Activated T-cell treated with anti-CD3 and anti-CD28 coated beads, Interleukin-2, amount 50 U/mL, for 4 hours (primary cell): ENCODE results near the gene IGFBP5. TPM values are rescaled to one million over a fixed set of nuclear protein-coding genes. Genes with fewer than 3 reads are reported as not detected.

Experiments used
- ATAC-seq, 2 donors: fragments of 200-7000 bp; cut with Tn5 transposase; one replicate each; pipeline ENCODE4 v1.10.0; 2021
- DNase-seq: peaks from one replicate; pipeline ENCODE4 v3.0.0-alpha.2; 2020
- H3K27me3 Mint-ChIP-seq: one replicate; pipeline ENCODE4 v1.8.0; 2021; ENCODE audit warnings: low read depth, mixed read lengths
- H3K36me3 Mint-ChIP-seq: one replicate; pipeline ENCODE4 v1.8.0; 2022; ENCODE audit warnings: mixed read lengths; ENCODE audit not compliant: insufficient read depth
- H3K4me1 Mint-ChIP-seq: one replicate; pipeline ENCODE4 v1.8.0; 2021; ENCODE audit warnings: low read depth, mixed read lengths
- H3K4me3 Mint-ChIP-seq: one replicate; pipeline ENCODE4 v1.8.0; 2021; ENCODE audit warnings: mild to moderate bottlenecking, moderate library complexity, mixed read lengths
- H3K9me3 Mint-ChIP-seq: one replicate; pipeline ENCODE4 v1.8.0; 2021; ENCODE audit warnings: mixed read lengths
- total RNA-seq, 3 donors: library from RNA; stranded (reverse); gene quantifications; one replicate each; pipeline ENCODE4 v1.2.1, GENCODE V29; 2021

The IGFBP5 gene
- total RNA-seq, 3 donors from 2014 or later: 1.8 to 2.7 (median 2.4) TPM

DNA sequence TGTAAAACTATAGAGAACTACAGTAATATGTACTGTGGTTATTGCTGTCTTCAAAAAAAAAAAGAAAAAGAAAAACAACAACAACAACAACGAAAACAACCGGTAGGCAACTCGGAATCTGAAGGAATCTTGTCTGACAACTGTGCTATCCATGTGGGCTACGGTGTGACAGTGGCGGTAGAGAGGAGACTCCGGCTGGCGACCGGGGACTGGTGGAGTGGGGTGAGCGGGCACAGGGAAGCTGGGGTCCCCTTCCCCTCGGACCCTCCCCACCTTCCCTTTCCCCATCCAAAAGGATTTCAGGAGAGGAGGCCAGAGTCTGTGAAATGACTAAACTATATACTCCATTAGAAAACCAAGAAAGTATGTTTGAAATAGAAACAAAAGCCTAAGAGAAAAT, 22.9 kb downstream of the IGFBP5 start:
- Mint-ChIP-seq H3K4me1 (no peaks in the 10 kb centered on the region), H3K27me3 (peaks cover 17% of the 10 kb centered on the region), H3K9me3 (no peaks in the 10 kb centered on the region), H3K36me3 (no peaks in the 10 kb centered on the region), H3K4me3 (no peak overlapping the region)
- no peak for DNase-seq
- no peak for ATAC-seq

DNA sequence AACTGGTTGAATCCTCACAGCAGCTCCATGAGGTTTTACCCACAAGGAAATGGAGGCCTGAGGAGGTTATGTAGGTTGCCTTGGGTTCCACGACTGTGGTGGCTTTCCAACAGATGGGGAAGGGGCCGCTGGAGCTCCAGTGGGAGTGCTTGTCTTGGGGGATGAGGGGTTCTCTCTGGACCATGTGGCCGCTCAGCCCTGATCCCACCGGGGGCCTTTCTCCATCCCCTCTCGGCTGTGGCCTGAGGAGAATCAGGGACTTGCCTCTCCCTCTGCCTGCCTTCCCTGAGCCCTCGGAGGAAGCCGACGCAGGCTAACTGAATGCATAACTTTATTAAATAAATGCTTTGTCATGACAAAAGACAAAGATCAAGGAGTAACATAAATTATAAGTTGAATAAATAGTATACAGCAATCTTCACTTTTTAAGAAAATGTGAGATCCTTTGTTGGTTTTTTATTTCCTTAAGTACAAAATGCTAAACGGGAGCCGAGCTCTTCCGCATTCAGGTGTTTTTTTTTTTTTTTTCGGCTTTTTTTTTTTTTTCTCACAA, 23.5 kb downstream of the IGFBP5 start:
- Mint-ChIP-seq H3K36me3 (no peaks in the 10 kb centered on the region), H3K27me3 (peaks cover 17% of the 10 kb centered on the region), H3K4me1 (no peaks in the 10 kb centered on the region), H3K9me3 (no peaks in the 10 kb centered on the region), H3K4me3 (no peak overlapping the region)
- DNase-seq: no peak
- ATAC-seq: no peak

DNA sequence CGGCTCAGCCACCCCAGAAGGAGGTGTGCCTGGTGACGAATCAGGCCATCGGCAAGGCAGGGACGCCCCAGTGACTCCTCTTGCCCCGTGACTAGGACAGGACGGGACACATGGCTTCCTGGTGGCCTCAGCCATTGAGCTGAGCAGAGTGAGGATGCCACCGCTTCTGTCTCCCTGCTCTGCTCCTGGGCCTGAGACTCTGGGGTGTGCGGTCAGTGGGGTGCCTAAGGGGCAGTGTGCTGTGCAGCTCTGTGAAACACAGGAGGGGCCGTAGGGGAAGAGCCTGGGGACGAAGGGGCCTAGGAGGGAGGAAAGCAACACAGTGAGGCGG, 24.3 kb downstream of the IGFBP5 start:
- Mint-ChIP-seq H3K9me3 (no peaks in the 10 kb centered on the region), H3K4me3 (no peak overlapping the region), H3K4me1 (no peaks in the 10 kb centered on the region), H3K27me3 (peaks cover 17% of the 10 kb centered on the region), H3K36me3 (no peaks in the 10 kb centered on the region)
- DNase-seq: no peak
- no peak for ATAC-seq

DNA sequence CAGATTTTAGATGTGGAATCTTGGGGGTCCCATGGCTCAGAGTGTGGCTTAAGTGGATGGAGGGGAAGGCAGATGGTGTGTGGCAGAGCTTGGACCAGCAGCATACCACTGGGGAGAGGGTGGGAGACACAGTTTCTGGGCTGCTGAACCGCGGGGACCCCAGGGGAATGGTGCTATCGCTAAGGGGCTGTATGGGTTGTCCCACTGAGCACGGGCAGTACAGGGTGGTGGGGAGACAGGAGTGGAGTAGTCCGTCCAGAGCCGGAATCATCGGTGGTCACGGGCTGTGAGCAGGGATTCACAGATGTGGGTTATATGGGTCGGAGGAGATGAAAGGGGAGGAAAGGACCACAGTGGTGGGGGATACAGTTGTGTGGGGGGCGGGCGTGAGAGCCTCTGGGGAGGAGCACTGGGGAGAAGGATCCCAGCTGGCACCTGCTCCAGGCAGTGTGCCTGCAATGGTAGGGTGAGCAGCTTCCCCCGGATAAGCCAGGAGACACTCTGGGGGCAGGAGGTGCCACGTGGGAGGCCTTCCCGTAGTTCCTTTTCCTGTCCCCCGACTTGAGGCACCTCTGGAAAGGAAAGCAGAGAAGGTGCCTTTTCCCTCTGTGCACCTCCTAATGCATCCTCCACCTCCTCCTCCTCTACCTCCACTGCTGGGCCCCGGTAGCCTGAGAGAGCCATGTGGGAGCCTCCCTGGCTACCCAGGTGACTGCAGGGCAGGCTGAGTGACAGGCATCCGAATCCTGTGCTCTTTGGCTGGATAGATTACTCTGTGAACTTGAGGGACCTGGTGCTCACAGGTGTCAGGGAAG, 24.9 kb downstream of the IGFBP5 start:
- H3K4me3 Mint-ChIP-seq: no peak overlapping the region
- DNase-seq (no peak), ATAC-seq (no peak)
- no peaks in the 10 kb centered on the region for H3K36me3 Mint-ChIP-seq
- no peaks in the 10 kb centered on the region for H3K4me1 Mint-ChIP-seq
- H3K9me3 Mint-ChIP-seq: no peaks in the 10 kb centered on the region
- peaks cover 17% of the 10 kb centered on the region for H3K27me3 Mint-ChIP-seq

DNA sequence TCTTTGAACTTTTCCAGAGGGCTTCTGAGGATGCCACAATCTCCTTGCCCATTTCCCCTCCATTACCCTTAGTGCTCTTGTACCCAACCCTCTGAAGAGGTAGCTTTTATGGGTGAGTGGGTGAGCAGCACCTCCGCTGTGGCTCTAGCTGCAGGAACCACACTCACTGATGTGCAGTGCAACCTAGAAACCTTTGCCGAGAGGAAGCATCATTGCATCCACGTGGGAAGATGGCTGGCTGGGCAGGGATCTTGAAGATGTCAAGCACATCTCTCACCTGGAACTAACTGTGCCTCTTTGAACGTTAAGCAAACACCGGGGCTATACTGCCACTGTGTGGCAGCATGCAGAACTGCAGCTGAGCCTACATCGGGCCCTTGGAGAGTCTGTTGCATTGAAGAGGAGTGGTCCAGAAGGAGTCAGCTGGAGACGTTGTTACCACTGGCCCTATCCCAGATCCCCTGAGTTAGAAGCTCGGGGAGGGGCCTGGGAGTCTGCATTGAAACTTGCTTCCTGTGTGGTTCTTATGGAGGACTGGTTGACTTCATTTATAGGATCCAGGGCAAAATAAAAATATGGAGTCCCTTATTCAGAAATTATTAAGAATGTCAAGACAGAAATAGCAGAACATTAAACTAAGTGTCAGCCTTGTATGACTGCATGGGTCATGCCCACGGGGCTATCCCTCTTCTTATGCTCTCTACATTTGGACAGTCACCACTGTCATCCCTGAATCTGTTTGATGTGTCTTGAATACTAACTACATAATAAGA, 28.7 kb downstream of the IGFBP5 start:
- ATAC-seq (peak; percentile 78 to 83), DNase-seq (peak; percentile 52)
- Mint-ChIP-seq H3K9me3 (no peaks in the 10 kb centered on the region), H3K4me3 (no peak overlapping the region), H3K27me3 (peaks cover 17% of the 10 kb centered on the region), H3K36me3 (no peaks in the 10 kb centered on the region), H3K4me1 (no peaks in the 10 kb centered on the region)

DNA sequence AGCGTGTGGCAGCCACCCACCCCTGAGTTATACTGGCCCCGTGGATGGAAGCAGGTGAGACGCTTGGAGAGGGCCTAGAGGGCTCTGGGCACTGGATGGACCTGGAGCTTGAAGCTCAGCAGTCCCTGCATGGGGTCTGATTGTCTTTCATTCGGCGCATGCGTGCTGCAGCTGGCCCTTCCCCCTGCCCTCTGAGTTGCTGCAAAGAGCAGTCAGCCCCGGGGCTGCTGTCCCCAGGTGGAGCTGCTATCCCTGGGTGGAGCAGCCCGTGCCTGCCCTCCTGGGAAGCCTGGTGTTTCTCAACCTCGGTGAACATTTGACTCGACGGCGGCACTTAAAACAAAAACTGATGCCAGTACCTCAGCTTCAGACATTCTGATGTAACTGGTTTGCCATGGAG, 29.6 kb downstream of the IGFBP5 start:
- DNase-seq: no peak
- no peaks in the 10 kb centered on the region for H3K9me3 Mint-ChIP-seq
- no peaks in the 10 kb centered on the region for H3K36me3 Mint-ChIP-seq
- H3K4me3 Mint-ChIP-seq: no peak overlapping the region
- H3K4me1 Mint-ChIP-seq: no peaks in the 10 kb centered on the region
- H3K27me3 Mint-ChIP-seq: peaks cover 17% of the 10 kb centered on the region
- ATAC-seq: no peak

DNA sequence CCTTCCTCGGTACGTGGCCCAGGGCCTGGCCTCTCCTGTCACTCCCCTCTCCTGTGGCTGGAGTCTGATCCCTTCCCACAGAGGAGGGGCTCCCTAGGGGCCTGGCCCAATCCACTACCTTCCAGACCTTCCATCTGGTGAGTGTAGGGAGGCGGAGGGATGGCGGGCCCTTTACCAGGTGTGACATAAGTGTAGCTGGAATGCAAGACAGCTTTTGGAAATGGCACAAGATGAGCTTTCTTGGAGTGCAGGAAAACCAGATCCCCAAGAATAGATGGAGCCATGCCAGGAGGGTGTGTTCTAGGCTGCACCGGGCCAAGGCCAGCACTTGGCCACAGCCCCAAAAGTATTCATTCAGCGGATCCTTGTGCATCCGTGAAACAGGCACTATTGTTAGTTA, 30.1 kb downstream of the IGFBP5 start:
- Mint-ChIP-seq H3K4me3 (no peak overlapping the region), H3K4me1 (no peaks in the 10 kb centered on the region), H3K27me3 (peaks cover 15% of the 10 kb centered on the region), H3K9me3 (no peaks in the 10 kb centered on the region), H3K36me3 (no peaks in the 10 kb centered on the region)
- DNase-seq: no peak
- no peak for ATAC-seq

DNA sequence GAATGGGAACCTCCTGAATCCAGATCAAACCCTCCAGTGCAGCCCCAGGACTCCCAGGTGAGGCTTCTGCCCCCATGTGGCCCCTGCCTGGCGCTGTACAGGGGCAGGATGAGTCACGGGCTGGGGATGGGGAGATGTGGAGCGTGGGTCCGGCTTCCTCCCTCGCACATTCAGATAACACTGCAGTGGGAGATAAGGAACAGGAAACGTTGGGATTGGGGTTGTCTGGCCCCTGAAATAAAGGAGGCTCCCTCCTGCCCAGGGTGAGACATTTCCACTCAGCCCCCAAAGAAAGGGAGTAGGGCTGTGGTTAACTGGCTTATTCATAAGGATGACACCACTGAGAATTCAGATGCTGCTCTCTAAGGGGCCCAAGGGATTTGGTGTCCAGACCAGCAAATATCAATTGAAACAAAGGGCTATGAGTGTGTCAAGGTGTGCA, 30.7 kb downstream of the IGFBP5 start:
- ATAC-seq (no peak), DNase-seq (no peak)
- Mint-ChIP-seq H3K4me3 (no peak overlapping the region), H3K4me1 (no peaks in the 10 kb centered on the region), H3K27me3 (peaks cover 10% of the 10 kb centered on the region), H3K9me3 (no peaks in the 10 kb centered on the region), H3K36me3 (no peaks in the 10 kb centered on the region)

DNA sequence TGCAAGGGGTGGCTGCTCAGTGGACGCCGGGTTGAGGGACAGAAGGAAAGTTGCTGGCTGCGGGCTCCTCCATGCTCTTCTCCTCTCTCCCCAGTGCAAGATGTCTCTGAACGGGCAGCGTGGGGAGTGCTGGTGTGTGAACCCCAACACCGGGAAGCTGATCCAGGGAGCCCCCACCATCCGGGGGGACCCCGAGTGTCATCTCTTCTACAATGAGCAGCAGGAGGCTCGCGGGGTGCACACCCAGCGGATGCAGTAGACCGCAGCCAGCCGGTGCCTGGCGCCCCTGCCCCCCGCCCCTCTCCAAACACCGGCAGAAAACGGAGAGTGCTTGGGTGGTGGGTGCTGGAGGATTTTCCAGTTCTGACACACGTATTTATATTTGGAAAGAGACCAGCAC, 31.5 kb downstream of the IGFBP5 start:
- no peaks in the 10 kb centered on the region for H3K4me1 Mint-ChIP-seq
- H3K9me3 Mint-ChIP-seq: no peaks in the 10 kb centered on the region
- no peaks in the 10 kb centered on the region for H3K36me3 Mint-ChIP-seq
- DNase-seq: no peak
- ATAC-seq: no peak
- no peak overlapping the region for H3K4me3 Mint-ChIP-seq
- peaks cover 7% of the 10 kb centered on the region for H3K27me3 Mint-ChIP-seq

DNA sequence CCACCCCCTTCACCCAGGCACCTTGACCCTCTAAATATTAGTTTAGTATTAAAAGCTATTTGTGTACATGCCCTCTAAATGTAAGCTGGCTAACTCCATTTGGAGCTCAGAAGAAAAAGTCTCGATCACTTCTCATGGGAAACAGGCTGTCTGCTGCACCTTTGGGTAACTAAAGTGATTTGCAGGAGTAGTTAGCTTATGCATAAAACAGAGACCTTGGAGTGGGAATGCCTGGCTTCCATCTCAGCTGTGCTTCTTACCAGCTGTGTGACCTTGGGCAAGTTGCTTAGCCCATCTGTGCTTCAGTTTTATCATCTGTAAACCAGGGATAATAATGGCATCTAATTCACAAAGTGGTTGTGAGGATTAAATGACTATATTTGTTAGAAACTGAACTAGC, 32.2 kb downstream of the IGFBP5 start:
- DNase-seq: no peak
- no peaks in the 10 kb centered on the region for H3K36me3 Mint-ChIP-seq
- H3K4me1 Mint-ChIP-seq: no peaks in the 10 kb centered on the region
- H3K27me3 Mint-ChIP-seq: peaks cover 2% of the 10 kb centered on the region
- no peak overlapping the region for H3K4me3 Mint-ChIP-seq
- H3K9me3 Mint-ChIP-seq: no peaks in the 10 kb centered on the region
- no peak for ATAC-seq

DNA sequence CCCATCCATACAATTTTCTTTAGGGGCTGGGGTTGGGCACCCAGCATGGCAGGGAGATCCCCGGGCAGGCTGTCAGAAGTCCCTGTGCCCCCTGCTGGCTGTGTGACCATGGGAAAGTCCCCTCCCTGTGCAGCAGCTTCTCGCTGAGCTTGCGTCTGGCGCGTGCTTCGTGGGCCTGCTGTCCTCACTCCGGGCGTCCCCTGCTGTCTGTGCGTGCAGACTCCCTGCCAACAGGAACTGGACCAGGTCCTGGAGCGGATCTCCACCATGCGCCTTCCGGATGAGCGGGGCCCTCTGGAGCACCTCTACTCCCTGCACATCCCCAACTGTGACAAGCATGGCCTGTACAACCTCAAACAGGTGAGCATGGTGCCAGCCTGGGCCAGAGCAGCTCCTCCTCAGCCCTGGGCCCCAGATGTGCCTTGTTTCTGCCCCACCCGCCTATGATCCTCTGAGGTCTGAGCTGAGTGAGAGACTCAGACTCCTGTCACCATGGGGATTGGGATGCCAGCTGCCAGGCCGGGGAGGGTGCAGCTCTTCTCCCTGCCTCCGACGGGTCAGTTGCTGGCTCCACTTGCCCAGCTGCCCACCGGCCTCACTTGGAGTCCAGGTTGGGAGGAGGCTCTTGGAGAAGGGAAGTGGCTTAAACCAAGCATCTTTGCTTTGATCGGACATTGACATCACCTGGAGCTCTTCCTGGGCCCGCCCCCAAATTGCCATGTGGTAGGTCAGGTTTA, 33.5 kb downstream of the IGFBP5 start:
- H3K27me3 Mint-ChIP-seq: peaks cover 3% of the 10 kb centered on the region
- H3K36me3 Mint-ChIP-seq: no peaks in the 10 kb centered on the region
- H3K4me3 Mint-ChIP-seq: no peak overlapping the region
- no peaks in the 10 kb centered on the region for H3K4me1 Mint-ChIP-seq
- no peak for ATAC-seq
- DNase-seq: no peak
- no peaks in the 10 kb centered on the region for H3K9me3 Mint-ChIP-seq

DNA sequence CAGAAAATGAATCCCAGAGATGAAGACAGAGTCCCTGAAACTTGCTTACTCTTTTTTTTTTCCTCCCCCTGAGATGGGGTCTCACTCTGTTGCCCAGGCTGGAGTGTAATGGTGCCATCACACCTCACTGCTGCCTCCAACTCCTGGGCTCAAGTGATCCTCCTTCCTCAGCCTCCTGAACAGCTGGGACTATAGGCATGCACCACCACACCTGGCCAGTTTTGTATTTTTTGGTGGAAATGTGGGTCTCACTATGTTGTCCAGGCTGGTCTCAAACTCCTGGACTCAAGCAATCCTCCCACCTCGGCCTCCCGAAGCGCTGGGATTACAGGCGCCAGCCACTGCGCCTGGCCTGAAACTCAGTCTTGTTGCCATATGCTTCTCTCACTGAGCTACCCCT, 34.3 kb downstream of the IGFBP5 start:
- DNase-seq (no peak), ATAC-seq (no peak)
- Mint-ChIP-seq H3K36me3 (no peaks in the 10 kb centered on the region), H3K4me3 (no peak overlapping the region), H3K9me3 (no peaks in the 10 kb centered on the region), H3K4me1 (no peaks in the 10 kb centered on the region), H3K27me3 (peaks cover 3% of the 10 kb centered on the region)

DNA sequence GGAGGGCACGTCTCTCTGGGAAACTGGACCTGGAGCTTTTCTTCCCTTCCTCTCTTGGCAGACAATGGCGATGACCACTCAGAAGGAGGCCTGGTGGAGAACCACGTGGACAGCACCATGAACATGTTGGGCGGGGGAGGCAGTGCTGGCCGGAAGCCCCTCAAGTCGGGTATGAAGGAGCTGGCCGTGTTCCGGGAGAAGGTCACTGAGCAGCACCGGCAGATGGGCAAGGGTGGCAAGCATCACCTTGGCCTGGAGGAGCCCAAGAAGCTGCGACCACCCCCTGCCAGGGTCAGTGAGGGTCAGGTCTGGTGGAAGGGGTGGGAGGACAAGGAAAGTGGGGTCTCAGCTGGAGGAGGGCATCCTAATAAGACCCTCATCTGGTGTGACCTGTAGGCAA, 34.9 kb downstream of the IGFBP5 start:
- DNase-seq: no peak
- Mint-ChIP-seq H3K4me1 (no peaks in the 10 kb centered on the region), H3K27me3 (peaks cover 3% of the 10 kb centered on the region), H3K9me3 (no peaks in the 10 kb centered on the region), H3K36me3 (no peaks in the 10 kb centered on the region), H3K4me3 (no peak overlapping the region)
- no peak for ATAC-seq

DNA sequence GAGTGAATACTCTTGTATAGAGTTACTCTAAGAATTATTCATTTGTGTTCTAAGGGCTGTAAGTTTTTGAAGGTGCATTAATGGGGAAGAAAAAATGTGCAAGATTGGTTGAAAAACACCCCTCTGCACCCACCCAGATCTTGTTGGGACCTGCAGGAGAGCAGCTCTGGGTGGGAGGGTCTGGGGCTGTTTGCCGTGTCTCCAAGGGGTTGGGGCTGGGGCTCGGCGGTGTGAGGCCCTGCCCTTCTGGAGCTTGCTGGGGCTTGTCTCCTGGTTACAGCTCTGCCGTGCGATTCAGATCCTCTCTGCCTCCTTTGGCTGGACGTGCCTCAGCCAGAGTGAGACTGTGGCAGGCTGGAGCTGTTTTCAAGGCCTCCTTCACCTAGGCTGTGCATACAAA, 36.1 kb downstream of the IGFBP5 start:
- H3K4me1 Mint-ChIP-seq: no peaks in the 10 kb centered on the region
- ATAC-seq: no peak
- no peaks in the 10 kb centered on the region for H3K36me3 Mint-ChIP-seq
- no peak overlapping the region for H3K4me3 Mint-ChIP-seq
- no peak for DNase-seq
- H3K9me3 Mint-ChIP-seq: no peaks in the 10 kb centered on the region
- H3K27me3 Mint-ChIP-seq: peaks cover 3% of the 10 kb centered on the region
